Germinal center (tissue), 1 donor: ENCODE results near the gene SLX9.

ENCODE experiments used
- DNase-seq: peaks from one replicate; pipeline ENCODE4 v3.0.0; 2012; ENCODE audit warnings: mixed read lengths, low spot score

The SLX9 gene

GRCh38 chr21:45003331-45004058, 63.7 kb downstream of the SLX9 start:
- DNase-seq, result no peak

- DNase-seq, result no peak
Measured at GRCh38 chr21:45004059-45004422, 64.2 kb downstream of the SLX9 start.

- DNase-seq, result no peak
Measured at GRCh38 chr21:45004481-45005247, 64.8 kb downstream of the SLX9 start.

GRCh38 chr21:45006536-45007095, 66.8 kb downstream of the SLX9 start:
- no peak for DNase-seq

GRCh38 chr21:45009616-45010015, 69.8 kb downstream of the SLX9 start:
- DNase-seq, result no peak

- no peak for DNase-seq
Measured at GRCh38 chr21:45010096-45010495, 70.3 kb downstream of the SLX9 start.

GRCh38 chr21:45010860-45011259, 71.0 kb downstream of the SLX9 start:
- no peak for DNase-seq

GRCh38 chr21:45011426-45011825, 71.6 kb downstream of the SLX9 start:
- DNase-seq, result no peak

- DNase-seq, result no peak
Measured at GRCh38 chr21:45011911-45012661, 72.3 kb downstream of the SLX9 start.

- DNase-seq, result no peak
Measured at GRCh38 chr21:45012662-45013259, 72.9 kb downstream of the SLX9 start.

- DNase-seq, result no peak
Measured at GRCh38 chr21:45013260-45013841, 73.5 kb downstream of the SLX9 start.

- no peak for DNase-seq
Measured at GRCh38 chr21:45014747-45015468, 75.1 kb downstream of the SLX9 start.

GRCh38 chr21:45015469-45015860, 75.6 kb downstream of the SLX9 start:
- no peak for DNase-seq

- no peak for DNase-seq
Measured at GRCh38 chr21:45016031-45016405, 76.2 kb downstream of the SLX9 start.

GRCh38 chr21:45016406-45017038, 76.7 kb downstream of the SLX9 start:
- DNase-seq, result no peak

GRCh38 chr21:45017039-45017960, 77.5 kb downstream of the SLX9 start:
- no peak for DNase-seq

GRCh38 chr21:45018131-45019075, 78.6 kb downstream of the SLX9 start:
- no peak for DNase-seq
